Kidney (tissue), 14 donors: ENCODE data around the gene CHAF1A. TPM values are rescaled to one million over a fixed set of nuclear protein-coding genes. Genes with fewer than 3 reads are reported as not detected.

ENCODE experiments used
- DNase-seq, 5 donors: peaks; one replicate each; pipeline ENCODE4 v3.0.0-alpha.2; 2013 to 2020
- FAIRE-seq: peaks from 2 replicates; lab custom pipeline; 2012; peaks lifted over from hg19 to GRCh38; lab: Jason Lieb, UNC
- H3K27ac ChIP-seq, 2 donors: one replicate each; pipeline ENCODE4 v1.7.0; 2013; ENCODE audit warnings: low read depth in 2 of 2, low read length in 2 of 2, inconsistent platforms in 1 of 2
- H3K27me3 ChIP-seq: one replicate; pipeline ENCODE4 v1.7.1; 2013; ENCODE audit warnings: low read length, inconsistent platforms; ENCODE audit not compliant: control insufficient read depth, insufficient read depth
- H3K36me3 ChIP-seq, 3 donors: one replicate each; pipeline versions ENCODE4 v1.7.0 to v1.7.1; 2013; ENCODE audit warnings: low read length in 3 of 3, control low read depth in 1 of 3, inconsistent platforms in 1 of 3; ENCODE audit not compliant: insufficient read depth in 3 of 3, control insufficient read depth in 2 of 3
- H3K4me1 ChIP-seq, 3 donors: one replicate each; pipeline versions ENCODE4 v1.7.0 to v1.7.1; 2013; ENCODE audit warnings: low read length in 3 of 3, inconsistent platforms in 1 of 3, low read depth in 1 of 3; ENCODE audit not compliant: control insufficient read depth in 2 of 3, insufficient read depth in 2 of 3
- H3K4me3 ChIP-seq, 3 donors: one replicate each; pipeline versions ENCODE4 v1.7.0 to v1.8.1; 2013; ENCODE audit warnings: low read length in 3 of 3, control low read depth in 1 of 3, inconsistent platforms in 1 of 3
- H3K9ac ChIP-seq, 3 donors: one replicate each; pipeline versions ENCODE4 v1.7.0 to v1.7.1; 2013; ENCODE audit warnings: low read length in 3 of 3, control low read depth in 1 of 3, inconsistent platforms in 1 of 3
- H3K9me3 ChIP-seq, 3 donors: one replicate each; pipeline versions ENCODE4 v1.7.0 to v1.7.1; 2013; ENCODE audit warnings: low read length in 3 of 3, control low read depth in 1 of 3, inconsistent platforms in 1 of 3; ENCODE audit not compliant: control insufficient read depth in 2 of 3, insufficient read depth in 1 of 3
- CTCF ChIP-seq: IDR thresholded peaks from 3 replicates; pipeline ENCODE4 v1.5.1; 2012; ENCODE audit warnings: mild to moderate bottlenecking, moderate library complexity, borderline replicate concordance; ENCODE audit not compliant: insufficient read depth; ENCODE audit errors: extremely low read depth
- intact Hi-C: fragments of 100-400 bp; cut with DNase I; formaldehyde crosslinking; loops from one replicate; pipeline ENCODE4 v1.11.1; 2022
- polyA plus RNA-seq: library from polyadenylated mRNA; stranded (reverse); fragments of 350-450 nt; fragmentation: Illumina TruSeq; extraction: RNeasy Lipid Tissue Mini Kit (QIAGEN cat#74804); gene quantifications from one replicate; pipeline ENCODE4 v1.2.3, GENCODE V29; 2014; ENCODE audit warnings: low read depth, low replicate concordance; ENCODE audit not compliant: insufficient read depth
- total RNA-seq: library from RNA; stranded (reverse); fragmentation: NEBNext Ultra II Directional; extraction: Animal tissue kit (Norgen Biotek cat#: 25700); gene quantifications from one replicate; pipeline ENCODE4 v1.2.1, GENCODE V29; 2021
- donor health status: control.
- donor health status: control.
- donor health status: control.
- donor health status: control.
- donor health status: control.
- donor health status: DM: yes; HTN: yes; CAD: no.
- donor health status: Normal renal cell carcinoma (clear cell type).

Gene CHAF1A
- total and polyA plus RNA-seq, 2 donors from 2014 or later, result 2.7 to 10.0 TPM

GRCh38 chr19:4372165-4373012 is 30.1 kb upstream of the CHAF1A start:
- FAIRE-seq (no peak), DNase-seq (peak in 3 of 5 donors; percentile 8 to 74 (median 38))
- no peaks in the 10 kb centered on the region for H3K36me3 ChIP-seq
- no peaks in the 10 kb centered on the region for H3K9me3 ChIP-seq
- no peak for TF ChIP-seq CTCF
- H3K4me1 ChIP-seq, result peaks cover 0 to 69% (median 59%) of the 10 kb centered on the region in 3 donors
- no peak overlapping the region for H3K4me3 ChIP-seq
- intact Hi-C loops, result no loop called here
- H3K27me3 ChIP-seq, result no peaks in the 10 kb centered on the region
- H3K27ac ChIP-seq, result no peak overlapping the region
- H3K9ac ChIP-seq, result no peak overlapping the region

DNA sequence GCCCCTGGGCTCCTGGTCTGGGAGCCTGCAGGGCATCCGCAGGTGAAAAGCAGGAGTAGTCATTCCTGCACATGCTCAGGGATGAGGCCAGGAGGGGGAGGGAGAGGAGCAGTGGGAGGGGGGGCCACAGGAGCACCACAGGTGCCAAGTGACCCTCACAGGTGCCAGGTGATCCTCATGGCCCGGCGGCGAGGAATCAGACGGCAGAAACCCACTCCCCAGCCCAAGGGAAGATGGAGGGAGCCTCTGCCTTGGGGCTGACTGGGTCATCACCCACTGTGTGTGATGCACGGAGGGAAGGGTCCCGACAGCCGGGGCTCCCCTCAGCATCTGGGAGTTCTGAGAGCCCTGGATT is 29.4 kb upstream of the CHAF1A start:
- Histone ChIP-seq H3K4me3 (no peak overlapping the region), H3K4me1 (peaks cover 0 to 68% (median 54%) of the 10 kb centered on the region in 3 donors), H3K9ac (no peak overlapping the region), H3K36me3 (no peaks in the 10 kb centered on the region), H3K27me3 (no peaks in the 10 kb centered on the region), H3K27ac (peak overlapping the region; percentile 79 to 89), H3K9me3 (no peaks in the 10 kb centered on the region)
- DNase-seq, result peak in 1 of 5 donors; percentile 8
- intact Hi-C loops, result no loop called here
- TF ChIP-seq CTCF, result no peak
- no peak for FAIRE-seq

DNA sequence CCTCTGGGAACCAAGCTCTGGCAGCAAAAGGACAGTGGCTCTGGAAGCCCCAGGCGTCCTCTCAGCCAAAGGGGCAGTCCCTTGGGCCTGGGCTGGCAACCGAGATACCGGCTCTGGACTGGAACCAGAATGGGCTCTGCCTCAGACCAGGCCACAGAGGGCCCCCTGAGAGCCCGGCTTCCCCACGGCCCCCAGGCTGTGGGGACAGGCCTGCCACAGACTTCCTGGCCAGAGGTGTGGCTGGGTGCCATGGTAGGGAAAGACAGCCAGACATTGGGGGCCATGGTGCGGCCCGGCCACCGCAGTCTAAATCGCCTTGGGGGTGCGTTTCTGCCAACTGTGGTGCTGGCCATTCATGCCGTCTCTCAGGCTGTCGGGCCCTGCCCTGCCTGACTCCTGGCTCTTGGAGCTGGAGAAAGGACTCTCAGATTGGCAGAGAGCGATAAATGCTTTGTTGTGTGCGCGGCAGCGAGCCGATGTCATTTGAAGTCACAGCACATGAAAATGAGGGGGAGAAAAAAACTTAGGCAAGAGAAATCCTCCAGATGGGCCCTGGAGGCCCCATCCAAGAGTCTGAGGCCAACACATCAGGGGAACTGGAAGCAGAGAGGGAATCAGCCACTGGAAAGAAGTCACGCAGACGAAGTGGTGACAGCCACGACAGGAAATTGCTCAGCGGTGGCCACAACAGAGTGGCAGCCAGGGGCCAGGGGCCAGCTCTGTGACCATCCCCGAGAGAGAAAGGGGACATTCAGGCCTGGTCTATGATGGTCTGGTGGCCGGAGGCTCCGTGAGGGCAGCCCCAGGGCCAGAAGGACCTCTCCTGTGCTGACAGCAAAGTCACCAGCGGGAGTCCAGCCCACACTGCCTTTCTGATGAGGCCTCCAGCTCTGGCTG is 28.6 kb upstream of the CHAF1A start:
- H3K9ac ChIP-seq, result peak overlapping the region in 1 of 3 donors; percentile 29
- no peak for FAIRE-seq
- peak overlapping the region; percentile 79 to 89 for H3K27ac ChIP-seq
- H3K4me1 ChIP-seq, result peaks cover 0 to 65% (median 50%) of the 10 kb centered on the region in 3 donors
- DNase-seq, result no peak
- intact Hi-C loops, result no loop called here
- no peaks in the 10 kb centered on the region for H3K27me3 ChIP-seq
- TF ChIP-seq CTCF, result no peak
- no peaks in the 10 kb centered on the region for H3K36me3 ChIP-seq
- no peak overlapping the region for H3K4me3 ChIP-seq
- no peaks in the 10 kb centered on the region for H3K9me3 ChIP-seq
